Ramos (cell line): Measurements from ENCODE around the gene SLC17A2.
"Not testable (repeated sequence)": the region's sequence is repeated elsewhere in the genome, so short reads cannot be mapped to it uniquely, and the experiment has no call there.

Experiments
- in situ Hi-C: fragments of 300-500 bp; cut with MboI; formaldehyde crosslinking; loops from one replicate; pipeline ENCODE4 v1.14.3; 2022; ENCODE audit warnings: low sequenced_read_pairs; ENCODE audit not compliant: unreplicated experiment

Gene SLC17A2

DNA sequence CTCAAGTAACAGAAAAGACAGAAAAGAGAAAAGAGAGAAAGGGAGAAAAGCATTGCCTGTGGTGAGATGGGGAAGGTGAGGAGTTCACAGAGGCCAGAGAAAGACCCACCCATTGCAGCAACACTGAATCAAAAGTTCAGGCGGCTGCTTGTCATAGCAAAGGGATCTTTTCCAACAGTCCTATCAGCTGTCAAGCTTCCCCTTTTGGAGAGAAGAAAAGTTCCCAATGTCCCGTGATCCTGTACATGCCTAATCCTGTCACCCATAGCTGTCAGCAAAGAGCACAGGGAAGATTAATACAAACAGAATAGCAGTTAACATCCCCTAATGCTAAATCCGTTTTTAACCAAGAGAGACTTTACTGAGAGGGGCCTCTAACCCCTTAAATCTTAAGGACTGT, 23.2 kb upstream of the SLC17A2 start:
- in situ Hi-C loops: no loop called here

DNA sequence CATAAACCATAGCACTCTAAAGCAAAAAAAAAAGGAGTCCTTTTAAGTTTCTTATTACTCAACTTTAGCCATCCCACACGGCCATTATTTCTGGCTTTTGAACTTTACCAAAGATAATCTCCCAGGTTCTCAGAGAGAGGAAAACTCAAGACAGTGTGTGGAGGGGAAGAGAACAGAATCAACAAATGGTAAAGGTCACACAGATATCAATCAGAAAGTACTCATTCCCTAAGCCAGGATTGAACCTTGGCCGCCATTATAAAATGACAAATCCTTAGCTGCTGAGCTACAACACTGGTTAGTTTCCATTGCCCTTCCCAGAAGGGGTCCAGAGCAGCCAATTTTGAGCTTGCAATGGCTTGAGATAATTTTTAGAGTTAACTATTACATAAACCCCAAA, 22.0 kb upstream of the SLC17A2 start:
- in situ Hi-C loops: no loop called here

DNA sequence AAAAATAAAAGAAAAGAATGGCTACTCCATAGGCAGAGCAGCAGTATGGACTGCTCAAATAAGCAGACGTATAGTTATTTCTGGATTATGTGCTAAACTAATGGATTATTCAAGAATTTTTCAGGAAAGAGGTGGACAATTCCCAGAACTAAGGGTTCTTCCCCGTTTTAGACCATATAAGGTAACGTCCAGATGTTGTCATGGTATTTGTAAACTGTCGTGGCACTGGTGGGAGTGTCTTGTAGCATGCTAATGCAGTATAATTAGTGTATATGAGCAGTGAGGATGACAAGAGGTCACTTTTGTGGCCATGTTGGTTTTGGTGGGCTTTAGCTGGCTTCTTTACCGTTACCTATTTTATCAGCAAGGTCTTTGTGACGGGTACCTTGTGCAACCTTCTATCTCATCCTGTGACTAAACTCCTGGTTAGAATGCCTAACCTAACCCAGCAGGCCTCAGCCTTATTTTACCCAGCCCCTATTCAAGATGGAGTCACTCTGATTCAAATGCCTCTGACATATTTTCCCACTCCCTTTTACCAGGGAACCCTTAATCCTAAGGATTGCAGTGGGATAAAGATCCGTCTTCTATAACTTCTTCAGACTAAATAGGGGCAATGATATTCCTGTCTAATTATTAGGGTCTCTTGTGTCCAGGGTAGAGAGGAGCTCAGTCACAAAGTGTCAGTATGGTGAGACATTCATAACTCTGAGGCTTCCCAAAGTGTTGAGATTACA, 21.0 kb upstream of the SLC17A2 start:
- in situ Hi-C loops: no loop called here

DNA sequence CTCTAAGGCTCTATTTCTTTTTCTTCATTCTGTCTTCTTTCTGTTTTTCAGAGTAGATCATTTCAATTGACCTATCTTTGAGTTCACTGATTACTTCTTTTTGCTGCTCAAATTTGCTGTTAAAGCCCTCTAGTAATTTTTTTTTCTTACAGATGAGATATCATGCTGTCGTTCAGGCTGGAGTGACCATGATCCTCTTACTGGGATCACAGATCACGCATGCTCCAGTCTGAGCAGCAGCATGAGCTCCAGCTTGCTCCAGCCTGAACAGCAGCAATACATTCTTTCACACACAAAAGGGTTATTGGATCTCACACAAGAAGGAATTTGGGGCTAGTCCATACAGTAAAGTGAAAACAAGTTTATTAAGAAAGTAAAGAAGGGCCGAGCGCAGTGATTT, 19.8 kb upstream of the SLC17A2 start:
- in situ Hi-C loops: no loop called here

DNA sequence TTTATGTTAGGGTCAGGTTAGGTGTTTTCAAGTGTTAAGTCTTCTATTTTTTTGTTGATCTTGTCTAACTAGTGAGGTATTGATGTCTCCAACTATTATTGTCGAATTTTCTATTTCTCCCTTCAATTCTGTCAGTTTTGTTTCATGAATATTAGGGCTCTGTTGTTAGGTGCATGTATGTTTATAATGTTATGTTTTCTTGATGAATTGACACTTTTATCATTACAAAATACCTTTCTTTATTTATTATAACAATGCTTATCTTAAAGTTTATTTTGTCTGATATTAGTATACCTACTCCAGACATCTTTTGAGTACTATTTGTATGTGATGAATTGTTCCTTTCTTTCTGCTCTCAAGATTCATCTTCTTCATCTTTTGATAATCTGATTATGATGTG, 19.2 kb upstream of the SLC17A2 start:
- in situ Hi-C loops: no loop called here

DNA sequence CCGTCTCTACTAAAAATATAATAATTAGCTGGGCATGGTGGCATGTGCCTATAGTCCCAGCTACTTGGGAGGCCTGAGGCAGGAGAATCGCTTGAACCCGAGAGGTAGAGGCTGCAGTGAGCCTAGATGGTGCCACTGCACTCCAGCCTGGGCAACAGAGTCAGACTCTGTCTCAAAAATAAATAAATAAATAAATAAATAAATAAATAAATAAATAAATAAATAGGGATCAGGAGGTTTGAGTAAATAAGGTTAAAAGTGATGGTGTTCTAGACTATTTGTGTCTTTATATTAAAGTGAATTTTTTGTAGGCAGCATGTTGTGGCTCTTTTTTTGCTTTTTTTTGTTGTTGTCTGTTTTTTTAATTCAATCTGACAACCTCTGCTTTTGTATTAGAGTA, 17.0 kb upstream of the SLC17A2 start:
- in situ Hi-C loops: not testable (repeated sequence)

DNA sequence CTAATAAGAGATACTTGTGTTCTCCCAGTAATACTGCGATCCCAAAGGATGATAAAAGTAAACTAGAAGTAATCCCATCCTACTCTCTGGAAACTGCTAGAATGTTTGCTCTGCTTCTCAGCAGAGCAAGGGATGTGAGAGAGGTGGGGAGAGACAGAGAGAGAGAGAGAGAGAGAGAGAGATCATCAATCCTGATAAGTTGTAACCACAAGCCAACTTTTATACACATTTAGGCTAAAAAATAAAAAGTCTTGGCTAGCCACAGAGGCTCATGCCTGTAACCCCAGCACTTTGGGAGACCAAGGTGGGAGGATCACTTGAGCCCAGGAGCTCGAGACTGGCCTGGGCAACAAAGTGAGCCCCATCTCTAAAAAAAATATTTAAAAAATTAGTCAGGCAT, 16.1 kb upstream of the SLC17A2 start:
- in situ Hi-C loops: no loop called here

DNA sequence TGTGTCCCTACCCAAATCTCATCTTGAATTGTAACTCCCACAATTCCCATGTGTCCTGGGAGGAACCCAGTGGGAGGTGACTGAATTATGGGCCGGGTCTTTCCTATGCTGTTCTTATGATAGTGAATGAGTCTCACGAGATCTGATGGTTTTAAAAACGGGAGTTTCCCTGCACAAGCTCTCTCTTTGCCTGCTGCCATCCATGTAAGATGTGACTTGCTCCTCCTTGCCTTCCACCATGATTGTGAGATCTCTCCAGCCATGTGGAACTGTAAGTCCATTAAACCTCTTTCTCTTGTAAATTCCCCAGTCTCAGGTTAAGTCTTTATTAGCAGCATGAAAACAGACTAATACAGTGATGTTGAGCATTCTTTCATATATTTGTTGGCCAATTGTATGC, 15.2 kb upstream of the SLC17A2 start:
- in situ Hi-C loops: not testable (repeated sequence)

DNA sequence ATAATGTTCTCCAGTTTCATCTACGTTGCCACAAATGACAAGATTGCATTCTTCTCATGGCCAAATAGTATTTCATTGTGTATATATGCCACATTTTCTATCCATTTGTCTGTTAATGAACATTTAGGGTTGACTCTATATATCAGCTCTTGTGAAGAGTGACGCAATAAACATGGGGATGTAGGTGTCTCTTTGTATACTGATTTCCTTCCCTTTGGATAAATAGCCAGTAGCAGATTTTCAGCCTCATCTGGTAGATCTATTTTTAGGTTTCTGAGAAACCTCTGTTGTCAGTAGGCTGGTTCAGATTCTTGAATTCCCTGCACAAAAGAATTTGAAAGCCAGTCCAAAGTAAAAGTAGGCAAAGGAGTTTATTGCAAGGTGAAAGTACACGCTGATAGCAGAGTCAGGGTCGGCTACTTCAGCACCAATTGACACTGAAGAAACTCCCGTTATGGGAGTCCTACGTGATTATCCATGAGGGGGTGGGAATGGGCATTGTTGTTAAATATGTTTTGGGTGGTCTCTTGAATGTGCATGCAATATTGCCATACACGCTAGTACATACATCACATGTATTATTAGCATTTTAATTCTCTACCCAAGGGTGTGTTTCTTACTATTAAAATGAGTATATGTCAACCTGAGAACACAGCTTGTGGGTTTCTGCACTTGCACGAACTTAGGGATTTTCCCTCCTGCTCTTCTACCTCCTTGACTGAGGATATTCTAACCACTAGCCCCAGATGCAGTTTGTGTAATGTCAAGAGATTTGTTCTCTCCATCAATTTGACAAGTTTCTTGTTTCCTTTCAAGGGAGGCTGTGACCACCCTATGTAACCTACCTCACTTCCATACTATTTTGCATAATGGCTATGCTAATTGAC, 14.4 kb upstream of the SLC17A2 start:
- in situ Hi-C loops: no loop called here

DNA sequence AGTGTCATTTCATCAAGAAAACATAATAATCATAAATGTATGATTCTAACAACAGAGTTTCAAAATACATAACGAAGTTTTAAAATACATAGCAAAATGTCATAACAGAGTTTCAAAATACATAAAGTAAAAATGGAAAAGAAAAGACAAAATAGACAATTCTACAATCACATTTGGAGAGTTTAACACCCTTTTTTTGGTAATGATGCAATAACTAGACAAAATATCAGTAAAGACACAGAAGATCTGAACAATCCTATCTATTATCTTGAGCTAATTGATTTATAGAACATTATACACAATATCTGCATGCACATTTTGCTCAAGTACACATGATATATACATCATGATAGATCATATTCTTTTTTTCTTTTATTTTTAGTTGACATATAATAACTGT, 13.4 kb upstream of the SLC17A2 start:
- in situ Hi-C loops: no loop called here

DNA sequence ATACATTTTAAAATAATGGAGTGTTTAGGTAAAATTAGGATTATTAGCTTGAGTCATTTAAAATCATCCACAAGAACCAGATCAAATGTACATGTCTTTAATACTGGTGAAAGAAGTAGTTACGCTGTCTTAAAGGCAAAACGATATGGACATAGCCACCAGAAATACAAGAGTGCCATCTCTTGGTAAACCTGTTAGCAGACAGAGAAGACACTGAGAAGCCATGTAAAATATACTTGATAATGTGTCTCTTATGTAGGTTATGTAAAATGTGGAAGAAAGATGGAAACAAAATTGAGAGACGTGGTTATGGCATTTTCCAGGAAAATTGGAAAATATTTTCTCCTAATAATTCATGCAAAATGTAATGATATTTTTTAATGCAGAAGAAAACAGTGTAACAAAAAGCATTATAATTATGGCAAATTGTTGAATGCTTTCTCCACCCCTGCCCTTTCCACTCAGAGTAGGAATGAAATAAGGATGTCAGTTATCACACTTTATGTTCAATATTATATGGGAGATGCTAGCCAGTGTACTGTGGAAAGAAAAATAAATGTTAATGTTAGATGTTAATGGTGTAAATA, 12.2 kb upstream of the SLC17A2 start:
- in situ Hi-C loops: no loop called here

DNA sequence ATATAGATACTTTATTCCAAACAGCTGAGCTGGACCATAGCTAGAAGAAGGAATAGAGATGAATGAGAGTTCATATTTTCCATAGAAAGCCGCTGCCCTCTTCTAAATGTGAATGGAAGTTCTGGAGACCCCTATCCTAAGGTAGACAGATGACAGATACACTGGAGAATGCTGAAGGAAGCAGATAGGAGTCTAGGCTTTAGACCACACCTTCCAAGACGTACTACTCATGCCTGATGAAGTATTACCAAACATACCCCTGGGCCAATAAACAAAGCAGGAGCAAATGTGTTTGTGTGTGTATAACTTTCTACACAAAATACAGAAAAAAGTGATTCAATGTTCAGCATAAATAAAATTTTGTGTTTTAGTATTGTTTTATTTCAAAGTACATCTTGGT, 9.1 kb upstream of the SLC17A2 start:
- in situ Hi-C loops: no loop called here

DNA sequence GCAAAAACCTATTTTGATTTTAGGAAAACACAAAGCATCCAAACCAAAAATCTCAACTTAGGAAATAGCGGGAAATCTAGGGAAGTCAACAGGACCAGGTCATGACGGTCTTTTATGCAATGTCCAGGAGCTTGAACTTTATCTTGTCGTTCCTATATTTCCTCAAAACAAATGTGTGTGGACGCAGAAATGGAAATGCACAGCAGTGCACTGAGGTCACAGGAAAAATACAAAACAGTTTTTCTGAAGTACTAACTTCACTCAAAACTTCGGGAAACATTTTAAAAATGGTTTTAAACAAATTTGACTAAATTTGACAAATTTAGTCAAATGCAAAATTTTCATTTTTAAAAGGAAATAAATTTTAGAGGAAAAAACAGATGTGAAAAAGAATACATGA, 5.5 kb upstream of the SLC17A2 start:
- in situ Hi-C loops: no loop called here

DNA sequence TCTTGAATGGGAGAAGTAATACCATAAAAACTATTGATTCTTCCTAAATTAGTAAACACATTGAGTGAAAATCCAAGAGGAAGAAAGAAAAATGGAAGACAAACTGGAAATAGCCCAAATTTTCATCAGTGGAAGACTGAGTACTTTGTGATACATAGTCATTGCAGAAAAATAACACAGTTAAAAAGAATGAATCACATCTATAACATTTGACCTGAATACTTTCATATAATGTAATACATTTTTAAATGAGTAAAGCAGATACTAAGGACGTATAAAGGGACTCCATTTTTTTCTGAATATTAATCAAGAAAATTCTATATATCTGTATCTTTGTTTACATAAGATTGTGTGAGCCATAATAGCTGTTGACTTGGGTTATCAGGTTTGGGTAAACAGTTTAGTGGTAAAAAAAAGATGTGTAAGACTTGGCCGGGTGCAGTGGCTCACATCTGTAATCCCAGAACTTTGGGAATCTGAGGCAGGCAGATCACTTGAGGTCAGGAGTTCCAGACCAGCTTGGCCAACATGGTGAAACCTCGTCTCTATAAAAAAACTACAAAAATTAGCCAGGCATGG, 4.3 kb upstream of the SLC17A2 start:
- in situ Hi-C loops: no loop called here

DNA sequence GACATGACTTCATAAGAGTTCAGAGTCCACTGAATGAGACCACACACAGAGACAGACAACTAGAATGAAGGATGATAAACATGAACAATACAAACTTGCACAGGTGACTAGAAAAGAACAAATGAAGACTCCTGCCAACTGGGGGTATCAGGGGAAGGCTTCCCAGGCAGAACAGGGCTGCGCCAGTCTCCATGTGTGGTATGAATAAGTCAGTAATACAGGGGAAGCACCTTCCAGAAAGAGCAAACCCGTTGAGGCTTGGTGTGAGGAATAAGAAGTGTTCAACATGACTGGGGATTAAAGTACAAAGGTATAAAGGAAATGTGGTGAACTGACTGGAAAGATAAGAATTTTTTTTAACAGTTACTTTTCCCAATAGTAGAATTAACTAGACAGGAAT, 3.7 kb upstream of the SLC17A2 start:
- in situ Hi-C loops: no loop called here

DNA sequence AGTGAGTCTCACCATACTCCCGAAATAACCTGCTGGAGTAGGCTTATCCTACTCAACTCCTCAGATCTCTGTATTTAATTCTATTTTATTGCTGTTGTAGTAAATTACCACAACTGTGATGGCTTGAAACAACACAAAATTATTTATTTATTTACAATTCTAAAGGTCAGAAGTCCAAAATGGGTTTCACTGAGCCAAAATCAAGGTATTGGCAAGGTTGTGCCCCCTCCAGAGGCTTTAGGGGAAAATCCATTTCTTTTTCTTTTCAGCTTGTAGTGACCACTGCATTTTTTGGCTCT, 869 bp upstream of the SLC17A2 start:
- in situ Hi-C loops: no loop called here

DNA sequence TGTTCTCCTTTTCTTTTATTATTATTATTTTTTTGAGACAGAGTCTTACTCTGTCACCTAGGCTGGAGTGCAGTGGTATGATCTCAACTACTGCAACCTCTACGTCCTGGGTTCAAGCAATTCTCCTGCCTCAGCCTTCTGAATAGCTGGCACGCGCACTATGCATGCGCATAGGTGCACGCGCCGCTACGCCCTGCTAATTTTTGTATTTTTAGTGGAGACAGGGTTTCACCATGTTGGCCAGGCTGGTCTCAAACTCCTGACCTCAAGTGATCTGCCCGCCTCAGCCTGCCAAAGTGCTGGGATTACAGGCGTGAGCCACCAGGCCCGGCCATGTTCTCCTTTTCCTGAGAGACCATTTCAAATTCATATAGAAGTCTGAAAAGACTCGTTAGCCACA, 706 bp downstream of the SLC17A2 start:
- in situ Hi-C loops: not testable (repeated sequence)

DNA sequence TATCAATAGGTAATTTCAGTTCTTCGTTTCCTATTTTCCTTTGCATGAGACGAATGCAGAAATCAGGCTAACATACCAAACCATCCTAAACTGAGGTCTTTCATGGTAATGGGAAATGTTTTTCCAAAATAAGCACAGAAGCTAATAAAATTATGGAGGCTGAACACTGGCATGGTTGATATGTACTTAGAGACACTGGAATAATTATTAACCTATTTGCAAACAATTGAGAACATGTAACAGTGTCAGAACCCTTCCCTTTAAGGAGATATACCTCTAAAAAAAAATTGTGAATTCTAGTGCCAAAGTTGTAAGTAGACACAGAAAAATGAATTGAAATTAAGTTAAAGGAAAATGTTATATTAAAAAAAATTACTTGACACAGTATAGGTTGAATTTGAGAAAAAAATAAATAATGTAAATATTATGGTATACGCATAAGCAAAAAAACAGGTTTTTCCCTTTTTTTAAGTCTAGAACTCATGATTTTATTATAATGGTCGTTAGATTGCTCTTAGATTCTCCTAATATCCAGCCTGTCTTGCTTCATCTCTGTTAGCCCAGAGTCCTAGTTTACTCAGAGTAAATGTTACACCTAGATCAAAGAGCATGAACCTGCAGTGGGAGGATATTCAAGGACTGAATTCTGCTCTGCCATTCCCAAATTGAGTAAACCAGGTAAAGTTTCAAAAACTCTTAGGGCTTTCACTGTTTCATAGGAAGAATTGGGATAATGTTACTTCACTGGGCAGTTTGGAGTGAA, 1.7 kb downstream of the SLC17A2 start:
- in situ Hi-C loops: no loop called here

DNA sequence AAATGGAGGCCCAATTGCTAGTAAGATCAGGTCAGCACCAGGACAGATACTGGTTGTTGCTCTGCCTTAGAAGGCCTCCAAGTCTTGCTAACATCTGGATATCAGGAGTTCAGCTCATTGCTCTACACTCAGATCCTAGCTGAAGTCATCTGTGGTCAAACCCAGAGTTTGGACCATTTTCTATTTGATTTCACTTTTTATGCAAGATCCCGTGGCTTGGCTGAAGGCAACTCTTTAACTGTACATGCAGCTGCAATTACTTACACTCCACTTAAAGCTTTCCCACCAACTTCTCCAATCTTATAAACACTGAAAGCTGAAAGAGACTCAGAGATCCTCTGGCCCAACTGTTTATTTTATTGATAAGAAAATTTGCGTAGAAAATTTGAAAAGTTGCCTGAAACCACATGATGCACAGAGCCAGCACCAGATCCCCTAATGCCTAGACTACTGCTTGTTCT, 2.7 kb downstream of the SLC17A2 start:
- in situ Hi-C loops: no loop called here

DNA sequence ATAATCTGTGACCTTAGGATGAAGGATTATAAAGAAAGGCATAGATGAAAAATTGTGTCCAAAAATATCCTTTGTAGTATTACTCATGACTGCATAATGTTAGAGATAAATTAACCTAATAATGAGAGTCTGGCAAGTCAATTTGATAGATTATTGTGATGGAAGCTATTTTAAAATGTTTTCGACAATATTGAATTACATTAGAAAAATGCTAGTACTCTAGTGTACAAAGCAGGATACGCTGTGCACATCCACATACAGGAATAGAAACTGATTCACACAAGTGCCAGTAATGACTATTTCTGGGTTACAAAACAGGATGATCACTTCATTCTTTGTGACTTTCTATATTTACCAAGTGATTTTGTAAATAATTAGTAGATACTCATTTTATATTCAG, 3.3 kb downstream of the SLC17A2 start:
- in situ Hi-C loops: no loop called here
